A549 treated with CpdA at 1 μM for 4 hours (cell line): ENCODE data around the gene POLDIP3. TPM values are rescaled to one million over a fixed set of nuclear protein-coding genes. Genes with fewer than 3 reads are reported as not detected.

Experiments used
- total RNA-seq: library from RNA; stranded (reverse); fragments of 200-300 nt; extraction: Qiagen RNA extraction; gene quantifications from 5 replicates; pipeline ENCODE4 v1.2.3, GENCODE V29; 2022; ENCODE audit warnings: low read depth

Gene POLDIP3
- 37.1 to 43.3 TPM (median 40.1 TPM) in 5 replicates for total RNA-seq

GRCh38 chr22:42614312-42615091 lies at the start of gene POLDIP3:
Gene POLDIP3, minus strand, starts transcription at chr22:42614883. Its CDS starts 26 bp downstream, at chr22:42614857.

GRCh38 chr22:42649246-42650099 lies 34.8 kb upstream of the POLDIP3 start, which contains the start of gene CYB5R3:
Gene CYB5R3, minus strand, starts transcription at chr22:42649392. Its CDS starts 77 bp downstream, at chr22:42649315.

GRCh38 chr22:42553475-42554361 lies 61.0 kb downstream of the POLDIP3 start, which contains the start of gene SERHL2:
Gene SERHL2, plus strand, starts transcription at chr22:42553956. Its CDS starts 65 bp downstream, at chr22:42554021.

Other genes with a start within 250 kb of the POLDIP3 start
- not detected in 5 replicates for gene NFAM1, start 182.5 kb downstream of the POLDIP3 start, total RNA-seq
- 44.2 to 59.8 TPM (median 51.2 TPM) in 5 replicates for gene RRP7A, start 95.1 kb downstream of the POLDIP3 start, total RNA-seq
- 0.12 to 0.33 TPM (median 0.22 TPM) in 5 replicates for gene SERHL2, start 60.9 kb downstream of the POLDIP3 start, total RNA-seq
- gene ATP5MGL, start 25.7 kb upstream of the POLDIP3 start, total RNA-seq = not detected in 5 replicates
- gene CYB5R3, start 34.5 kb upstream of the POLDIP3 start, total RNA-seq = 83.1 to 110 TPM (median 103 TPM) in 5 replicates
- 11.9 to 16.4 TPM (median 14.7 TPM) in 5 replicates for gene A4GALT, start 106.0 kb upstream of the POLDIP3 start, total RNA-seq
- gene ARFGAP3, start 242.4 kb upstream of the POLDIP3 start, total RNA-seq = 13.9 to 20.0 TPM (median 17.0 TPM) in 5 replicates